OCI-LY7 (cell line): ENCODE data around the gene POLR2F. TPM values are rescaled to one million over a fixed set of nuclear protein-coding genes. Genes with fewer than 3 reads are reported as not detected.

Experiments used
- BruUV-seq: library from RNA; stranded (reverse); fragments of 400-500 nt; replicated peaks from 2 replicates; lab custom pipeline; 2021; lab: Mats Ljungman, UMichigan
- CTCF ChIA-PET: fragments of 300-600 bp; sonication (Branson Sonifier 250); formaldehyde crosslinking; loops from one replicate; lab custom pipeline; 2022; ENCODE audit warnings: antibody characterized with exemption; ENCODE audit not compliant: unreplicated experiment; lab: Charles Lee
- POLR2A ChIA-PET: fragments of 300-600 bp; sonication (Branson Sonifier 250); formaldehyde crosslinking; loops from one replicate; lab custom pipeline; 2022; ENCODE audit warnings: antibody characterized with exemption; lab: Charles Lee
- DNase-seq: peaks from one replicate; pipeline ENCODE4 v3.0.0-alpha.2; 2015; ENCODE audit warnings: low spot score
- H2AFZ ChIP-seq: fragments of 200-600 bp; sonication (generic), shearing (Covaris generic); 2 replicates; pipeline ENCODE4 v1.6.1; 2014; ENCODE audit warnings: mild to moderate bottlenecking, antibody characterized with exemption, low read length, moderate library complexity
- H3K27ac ChIP-seq: fragments of 200-600 bp; sonication (generic); 2 replicates; pipeline ENCODE4 v1.5.1; 2014; ENCODE audit warnings: mixed run types, low read depth, mild to moderate bottlenecking, moderate library complexity, low read length, inconsistent platforms; ENCODE audit not compliant: poor library complexity, severe bottlenecking
- H3K36me3 ChIP-seq: fragments of 200-600 bp; sonication (generic); 2 replicates; pipeline ENCODE4 v1.6.1; 2014; ENCODE audit warnings: mild to moderate bottlenecking, antibody characterized with exemption, low read length, moderate library complexity, mixed read lengths; ENCODE audit not compliant: insufficient read depth
- H3K4me1 ChIP-seq: fragments of 200-600 bp; sonication (generic); 2 replicates; pipeline ENCODE4 v1.5.1; 2014; ENCODE audit warnings: mild to moderate bottlenecking, low read length; ENCODE audit not compliant: insufficient read depth, poor library complexity, severe bottlenecking
- H3K4me2 ChIP-seq: fragments of 200-600 bp; sonication (generic); 2 replicates; pipeline ENCODE4 v1.6.1; 2014; ENCODE audit warnings: mild to moderate bottlenecking, low read length
- H3K4me3 ChIP-seq: fragments of 200-600 bp; sonication (generic); 2 replicates; pipeline ENCODE4 v1.5.1; 2014; ENCODE audit warnings: mild to moderate bottlenecking, low read depth, low read length; ENCODE audit not compliant: poor library complexity, severe bottlenecking
- H3K79me2 ChIP-seq: fragments of 200-600 bp; sonication (generic); 2 replicates; pipeline ENCODE4 v1.6.1; 2016; ENCODE audit warnings: low read depth, mild to moderate bottlenecking, low read length, moderate library complexity, mixed read lengths; ENCODE audit not compliant: insufficient read depth
- H3K9me2 ChIP-seq: fragments of 200-600 bp; sonication (generic); 2 replicates; pipeline ENCODE4 v1.6.1; 2016; ENCODE audit warnings: mild to moderate bottlenecking, low read length, mixed read lengths; ENCODE audit not compliant: insufficient read depth
- H3K9me3 ChIP-seq: fragments of 200-600 bp; sonication (generic); 2 replicates; pipeline ENCODE4 v1.6.1; 2014; ENCODE audit warnings: mild to moderate bottlenecking, mixed run types, low read length, mixed read lengths
- H4K20me1 ChIP-seq: fragments of 200-600 bp; sonication (generic); 2 replicates; pipeline ENCODE4 v1.6.1; 2014; ENCODE audit warnings: mild to moderate bottlenecking, antibody characterized with exemption, low read length, moderate library complexity, mixed read lengths; ENCODE audit not compliant: insufficient read depth
- EZH2phosphoT487 ChIP-seq: fragments of 200-600 bp; sonication (generic); IDR thresholded peaks from 2 replicates; pipeline ENCODE4 v1.6.1; 2018; ENCODE audit warnings: low read depth, borderline replicate concordance, mild to moderate bottlenecking, mixed run types, antibody characterized with exemption, low read length, moderate library complexity, mixed read lengths
- intact Hi-C: fragments of 100-400 bp; cut with micrococcal nuclease; formaldehyde crosslinking; loops from one replicate; pipeline ENCODE4 v1.10.0; 2022; ENCODE audit not compliant: unreplicated experiment
- total RNA-seq, 2 experiments: library from RNA; depleted of rRNA in 1 of 2; stranded (reverse); fragments of >200 nt in 1 of 2; shearing (Covaris generic) in 1 of 2; gene quantifications; 2 replicates each; pipeline ENCODE4 v1.2.3, GENCODE V29; 2014 to 2022
- TF ChIP-seq, protein P1 (sequence below): fragments of 200-600 bp; sonication (generic); conservative IDR thresholded peaks from 2 replicates; pipeline ENCODE4 v1.5.1; 2014; ENCODE audit warnings: mild to moderate bottlenecking, antibody characterized with exemption, low read length, moderate library complexity, mixed read lengths

Gene POLR2F
- total RNA-seq, 2 experiments from 2014 or later: 71.2 to 85.9 TPM

DNA sequence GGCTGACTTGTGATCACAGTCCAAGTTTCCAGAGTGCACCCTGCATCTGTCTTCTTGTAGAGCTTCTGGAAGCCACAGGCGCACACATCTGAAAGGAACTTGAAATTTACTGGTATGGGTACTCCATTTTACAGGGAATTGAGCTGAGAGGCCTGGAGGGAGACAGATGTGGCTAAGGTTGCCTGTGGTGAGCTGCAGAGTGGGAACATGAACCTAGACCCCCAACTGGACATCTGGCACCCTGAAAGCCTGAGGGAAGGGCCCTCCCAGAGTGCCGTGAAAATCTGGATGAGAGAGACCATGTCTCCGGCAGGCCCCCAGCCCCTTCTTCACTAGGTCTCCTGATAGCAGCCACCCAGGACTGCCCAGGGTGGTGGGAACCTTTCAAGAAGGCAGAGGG lies 53.4 kb downstream of the POLR2F start:
- H3K36me3 ChIP-seq: no peaks in the 10 kb centered on the region
- H4K20me1 ChIP-seq: no peaks in the 10 kb centered on the region
- no peak for TF ChIP-seq EZH2phosphoT487
- BruUV-seq: no TSS peak
- H3K4me2 ChIP-seq: no peak overlapping the region
- H3K4me3 ChIP-seq: no peak overlapping the region
- no peak overlapping the region for H2AFZ ChIP-seq
- no peak for DNase-seq
- POLR2A ChIA-PET: no interaction called here
- no peaks in the 10 kb centered on the region for H3K79me2 ChIP-seq
- H3K4me1 ChIP-seq: no peaks in the 10 kb centered on the region
- no peaks in the 10 kb centered on the region for H3K9me3 ChIP-seq
- intact Hi-C loops: no loop called here
- H3K27ac ChIP-seq: no peak overlapping the region
- CTCF ChIA-PET: no interaction called here
- no peaks in the 10 kb centered on the region for H3K9me2 ChIP-seq

DNA sequence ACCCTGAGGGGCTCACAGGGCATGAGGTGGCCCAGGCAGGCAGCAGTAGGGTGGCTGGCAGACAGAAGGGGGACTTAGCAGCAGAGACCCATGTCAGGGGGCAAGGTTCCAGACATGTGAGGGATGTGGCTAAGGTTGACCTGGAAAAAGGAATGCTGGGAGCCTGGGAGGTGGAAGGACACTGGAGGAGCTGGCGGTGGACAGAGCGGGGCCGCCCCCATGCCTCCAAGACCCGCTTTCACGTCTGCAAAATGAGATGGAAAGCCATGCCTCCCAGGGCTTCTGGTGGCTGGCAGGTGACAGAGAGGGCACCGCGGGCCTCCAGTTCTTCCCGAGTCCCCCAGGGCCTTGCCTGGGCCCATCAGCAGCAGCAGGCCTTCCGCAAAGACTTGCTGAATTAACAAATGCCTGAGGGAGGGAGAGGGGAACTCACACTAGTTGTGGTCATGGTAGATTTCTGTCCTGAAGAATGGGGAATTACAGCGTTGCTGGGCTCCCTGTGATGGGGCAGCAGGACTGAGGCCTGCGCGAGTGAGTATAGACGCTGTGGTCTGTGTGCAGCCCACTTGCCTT lies 53.9 kb downstream of the POLR2F start:
- POLR2A ChIA-PET: no interaction called here
- CTCF ChIA-PET: no interaction called here
- Histone ChIP-seq H3K4me1 (no peaks in the 10 kb centered on the region), H3K79me2 (no peaks in the 10 kb centered on the region), H3K27ac (no peak overlapping the region), H3K4me3 (no peak overlapping the region), H3K36me3 (no peaks in the 10 kb centered on the region), H3K4me2 (no peak overlapping the region), H4K20me1 (no peaks in the 10 kb centered on the region), H3K9me3 (no peaks in the 10 kb centered on the region), H3K9me2 (no peaks in the 10 kb centered on the region), H2AFZ (no peak overlapping the region)
- no peak for DNase-seq
- intact Hi-C loops: no loop called here
- no peak for TF ChIP-seq EZH2phosphoT487
- TF ChIP-seq, protein P1, sequence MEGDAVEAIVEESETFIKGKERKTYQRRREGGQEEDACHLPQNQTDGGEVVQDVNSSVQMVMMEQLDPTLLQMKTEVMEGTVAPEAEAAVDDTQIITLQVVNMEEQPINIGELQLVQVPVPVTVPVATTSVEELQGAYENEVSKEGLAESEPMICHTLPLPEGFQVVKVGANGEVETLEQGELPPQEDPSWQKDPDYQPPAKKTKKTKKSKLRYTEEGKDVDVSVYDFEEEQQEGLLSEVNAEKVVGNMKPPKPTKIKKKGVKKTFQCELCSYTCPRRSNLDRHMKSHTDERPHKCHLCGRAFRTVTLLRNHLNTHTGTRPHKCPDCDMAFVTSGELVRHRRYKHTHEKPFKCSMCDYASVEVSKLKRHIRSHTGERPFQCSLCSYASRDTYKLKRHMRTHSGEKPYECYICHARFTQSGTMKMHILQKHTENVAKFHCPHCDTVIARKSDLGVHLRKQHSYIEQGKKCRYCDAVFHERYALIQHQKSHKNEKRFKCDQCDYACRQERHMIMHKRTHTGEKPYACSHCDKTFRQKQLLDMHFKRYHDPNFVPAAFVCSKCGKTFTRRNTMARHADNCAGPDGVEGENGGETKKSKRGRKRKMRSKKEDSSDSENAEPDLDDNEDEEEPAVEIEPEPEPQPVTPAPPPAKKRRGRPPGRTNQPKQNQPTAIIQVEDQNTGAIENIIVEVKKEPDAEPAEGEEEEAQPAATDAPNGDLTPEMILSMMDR: no peak
- no TSS peak for BruUV-seq

DNA sequence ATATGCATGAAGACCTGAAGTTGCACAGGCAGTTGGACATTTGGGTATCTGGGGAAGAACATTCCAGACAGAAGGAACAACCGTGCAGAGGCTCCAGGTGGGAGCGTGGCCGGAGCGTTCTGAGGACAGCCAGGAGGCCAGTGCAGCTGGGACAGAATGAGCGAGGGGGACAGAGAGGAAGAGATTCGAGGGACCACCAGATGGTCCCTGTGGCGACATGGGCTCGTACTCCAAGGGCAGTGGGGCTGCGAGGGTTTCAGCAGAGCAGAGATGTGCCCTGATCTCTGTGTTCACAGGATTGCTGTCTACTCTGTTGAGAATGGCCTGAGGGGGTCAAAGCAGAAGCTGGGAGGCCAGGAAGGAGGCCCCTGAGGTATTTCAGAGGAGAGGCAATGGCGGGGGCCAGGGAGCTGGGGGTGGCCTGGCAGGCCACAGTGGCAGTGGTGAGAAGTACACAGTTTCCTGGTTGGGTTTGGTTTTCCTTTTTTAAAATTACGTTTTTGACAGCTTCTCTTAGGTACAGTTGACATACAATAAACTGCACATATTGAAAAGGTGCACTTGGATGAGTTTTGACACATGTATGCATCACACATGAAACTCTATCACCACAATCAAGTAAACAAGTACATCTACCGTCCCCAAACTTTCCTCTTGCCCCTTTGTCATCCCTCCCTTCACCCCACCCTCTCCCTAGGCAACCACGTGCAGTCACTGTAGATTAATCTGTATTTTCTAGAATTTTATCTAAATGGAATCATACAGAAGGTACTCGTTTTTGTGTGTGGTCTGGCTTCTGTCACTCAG lies 55.7 kb downstream of the POLR2F start:
- Histone ChIP-seq H3K4me2 (no peak overlapping the region), H3K4me1 (no peaks in the 10 kb centered on the region), H3K4me3 (no peak overlapping the region), H3K36me3 (no peaks in the 10 kb centered on the region), H3K9me2 (no peaks in the 10 kb centered on the region), H3K79me2 (no peaks in the 10 kb centered on the region), H4K20me1 (no peaks in the 10 kb centered on the region), H3K27ac (no peak overlapping the region), H2AFZ (no peak overlapping the region), H3K9me3 (no peaks in the 10 kb centered on the region)
- DNase-seq: no peak
- intact Hi-C loops: no loop called here
- POLR2A ChIA-PET: interaction anchor here (0.5 kb wide), 1 partner anchor 54 kb away, joined by 5 read pairs; no protein-coding TSS in a partner anchor
- TF ChIP-seq, protein P1: no peak
- no peak for TF ChIP-seq EZH2phosphoT487
- BruUV-seq: no TSS peak
- CTCF ChIA-PET: no interaction called here
